ENCODE measurements around the gene ELANE.

- TF ChIP-seq PKNOX1 (IDR thresholded peaks at IDR 0.05) (no peak), TARDBP (IDR thresholded peaks at IDR 0.05) (no peak), ZNF384 (IDR thresholded peaks at IDR 0.05) (no peak), SP1 (IDR thresholded peaks at IDR 0.05) (no peak)
These were observed 21.0 kb downstream of the ELANE start for GRCh38 chr19:873084-873483.
